HEK293 (cell line): ENCODE measurements around the gene CIDEB.

Experiments used
- GLI2 ChIP-seq: fragments of 450-650 bp; formaldehyde crosslinking; IDR thresholded peaks from 2 replicates; pipeline ENCODE4; 2017; ENCODE audit warnings: missing biosample characterization, missing genetic modification characterization, low read depth, borderline replicate concordance
- GLIS1 ChIP-seq: fragments of 450-650 bp; formaldehyde crosslinking; IDR thresholded peaks from 2 replicates; pipeline ENCODE4 v1.5.1; 2016; ENCODE audit warnings: missing biosample characterization, missing genetic modification characterization
- KLF10 ChIP-seq: fragments of 450-650 bp; IDR thresholded peaks from 2 replicates; pipeline ENCODE4 v1.5.1; 2018; ENCODE audit warnings: missing biosample characterization, mild to moderate bottlenecking, missing genetic modification characterization
- REST ChIP-seq: fragments of 450-650 bp; formaldehyde crosslinking; IDR thresholded peaks from 2 replicates; pipeline ENCODE4 v1.5.1; 2016; ENCODE audit warnings: missing biosample characterization, missing genetic modification characterization
- TCF7L2 ChIP-seq: IDR thresholded peaks from 2 replicates; pipeline ENCODE4 v1.6.1; 2011; ENCODE audit warnings: low read depth, mild to moderate bottlenecking, inconsistent platforms, low read length, moderate library complexity, borderline replicate concordance
- ZNF274 ChIP-seq, 2 experiments: fragments of 200-500 bp in 1 of 2; fragments of 450-650 bp in 1 of 2; sonication (Bioruptor generic) in 1 of 2; formaldehyde crosslinking in 1 of 2; IDR thresholded peaks; 2 replicates each; pipeline versions ENCODE4 v1.5.1 to v1.6.1; 2014 to 2016; ENCODE audit warnings: borderline replicate concordance in 1 of 2, inconsistent platforms in 1 of 2, low read length in 1 of 2, missing biosample characterization in 1 of 2, missing genetic modification characterization in 1 of 2
- ZNF280D ChIP-seq: fragments of 450-650 bp; formaldehyde crosslinking; IDR thresholded peaks from 2 replicates; pipeline ENCODE4 v1.5.1; 2016; ENCODE audit warnings: missing biosample characterization, missing genetic modification characterization
- ZNF335 ChIP-seq: fragments of 450-650 bp; formaldehyde crosslinking; conservative IDR thresholded peaks from 2 replicates; pipeline ENCODE4 v1.5.1; 2016; ENCODE audit warnings: missing biosample characterization, missing genetic modification characterization
- ZSCAN30 ChIP-seq: fragments of 450-650 bp; IDR thresholded peaks from 2 replicates; pipeline ENCODE4 v1.5.1; 2018; ENCODE audit warnings: missing biosample characterization, mild to moderate bottlenecking, missing genetic modification characterization, moderate library complexity
- TF ChIP-seq, protein P1 (sequence below): fragments of 450-650 bp; formaldehyde crosslinking; IDR thresholded peaks from 2 replicates; pipeline ENCODE4 v1.5.1; 2016; ENCODE audit warnings: missing biosample characterization, missing genetic modification characterization

- TF ChIP-seq GLI2 (tag by site-specific recombination) (no peak), TCF7L2 (no peak), KLF10 (tag by site-specific recombination) (no peak), ZNF280D (tag by site-specific recombination) (no peak), ZNF274 (IDR thresholded peaks at IDR 0.05; ENCODE audit: low read length) (no peak), ZNF274 (tag by site-specific recombination; IDR thresholded peaks at IDR 0.05; ENCODE audit: borderline replicate concordance) (no peak), ZNF335 (no peak), REST (tag by site-specific recombination) (no peak), GLIS1 (tag by site-specific recombination) (no peak), ZSCAN30 (no peak)
- TF ChIP-seq, protein P1, sequence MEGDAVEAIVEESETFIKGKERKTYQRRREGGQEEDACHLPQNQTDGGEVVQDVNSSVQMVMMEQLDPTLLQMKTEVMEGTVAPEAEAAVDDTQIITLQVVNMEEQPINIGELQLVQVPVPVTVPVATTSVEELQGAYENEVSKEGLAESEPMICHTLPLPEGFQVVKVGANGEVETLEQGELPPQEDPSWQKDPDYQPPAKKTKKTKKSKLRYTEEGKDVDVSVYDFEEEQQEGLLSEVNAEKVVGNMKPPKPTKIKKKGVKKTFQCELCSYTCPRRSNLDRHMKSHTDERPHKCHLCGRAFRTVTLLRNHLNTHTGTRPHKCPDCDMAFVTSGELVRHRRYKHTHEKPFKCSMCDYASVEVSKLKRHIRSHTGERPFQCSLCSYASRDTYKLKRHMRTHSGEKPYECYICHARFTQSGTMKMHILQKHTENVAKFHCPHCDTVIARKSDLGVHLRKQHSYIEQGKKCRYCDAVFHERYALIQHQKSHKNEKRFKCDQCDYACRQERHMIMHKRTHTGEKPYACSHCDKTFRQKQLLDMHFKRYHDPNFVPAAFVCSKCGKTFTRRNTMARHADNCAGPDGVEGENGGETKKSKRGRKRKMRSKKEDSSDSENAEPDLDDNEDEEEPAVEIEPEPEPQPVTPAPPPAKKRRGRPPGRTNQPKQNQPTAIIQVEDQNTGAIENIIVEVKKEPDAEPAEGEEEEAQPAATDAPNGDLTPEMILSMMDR (tag by site-specific recombination): no peak
Observed at GRCh38 chr14:24259282-24260025, 48.3 kb downstream of the CIDEB start.
